ENCODE data around the gene GAREM2. TPM values are rescaled to one million over a fixed set of nuclear protein-coding genes. Genes with fewer than 3 reads are reported as not detected.

GAREM2 gene
- total and polyA plus RNA-seq, 4 donors, result 1.3 to 7.7 (median 3.8) TPM

GRCh38 chr2:26230806-26231205 lies 57.9 kb downstream of the GAREM2 start:
- Histone ChIP-seq H3K9me3 (ENCODE audit: control insufficient read depth, low read length) (no peaks in the 10 kb centered on the region), H3K36me3 (ENCODE audit: control insufficient read depth in 1 of 2, insufficient read depth in 2 of 2, low read length in 1 of 2) (peaks cover 7 to 9% of the 10 kb centered on the region in 2 donors), H3K4me3 (ENCODE audit: low read length in 2 of 2) (no peak overlapping the region), H3K4me1 (ENCODE audit: control insufficient read depth in 1 of 2, insufficient read depth in 2 of 2, low read length in 2 of 2) (no peaks in the 10 kb centered on the region), H3K27ac (ENCODE audit: low read depth in 1 of 2, low read length in 2 of 2) (no peak overlapping the region), H3K27me3 (ENCODE audit: control insufficient read depth in 1 of 2, insufficient read depth in 2 of 2, low read length in 1 of 2) (no peaks in the 10 kb centered on the region)
- intact Hi-C loops (cut with DNase I), result no loop called here
- DNase-seq (no peak), ATAC-seq (ENCODE audit: low FRiP score) (no peak)
- 97 to 100% methylated on average over 2 of the region's 2 CpGs for WGBS, 2 donors

- Histone ChIP-seq H3K9me3 (ENCODE audit: control insufficient read depth, low read length) (no peaks in the 10 kb centered on the region), H3K4me3 (ENCODE audit: low read length in 2 of 2) (no peak overlapping the region), H3K27me3 (ENCODE audit: control insufficient read depth in 1 of 2, insufficient read depth in 2 of 2, low read length in 1 of 2) (no peaks in the 10 kb centered on the region), H3K36me3 (ENCODE audit: control insufficient read depth in 1 of 2, insufficient read depth in 2 of 2, low read length in 1 of 2) (peaks cover 6 to 12% of the 10 kb centered on the region in 2 donors), H3K4me1 (ENCODE audit: control insufficient read depth in 1 of 2, insufficient read depth in 2 of 2, low read length in 2 of 2) (peaks cover 0 to 4% of the 10 kb centered on the region in 2 donors), H3K27ac (ENCODE audit: low read depth in 1 of 2, low read length in 2 of 2) (no peak overlapping the region)
- ATAC-seq (ENCODE audit: low FRiP score) (no peak), DNase-seq (no peak)
- 92 to 93% methylated on average over 9 of the region's 9 CpGs for WGBS, 2 donors
- intact Hi-C loops (cut with DNase I), result no loop called here
These were observed 62.2 kb downstream of the GAREM2 start for GRCh38 chr2:26235089-26235488.

GRCh38 chr2:26237868-26238267 lies 65.0 kb downstream of the GAREM2 start:
- 88 to 97% methylated on average over 1 of the region's 1 CpG for WGBS, 2 donors
- ATAC-seq (ENCODE audit: low FRiP score), result no peak
- intact Hi-C loops (cut with DNase I), result no loop called here
- H3K27me3 ChIP-seq (ENCODE audit: control insufficient read depth in 1 of 2, insufficient read depth in 2 of 2, low read length in 1 of 2), result no peaks in the 10 kb centered on the region
- peaks cover 6 to 9% of the 10 kb centered on the region in 2 donors for H3K36me3 ChIP-seq (ENCODE audit: control insufficient read depth in 1 of 2, insufficient read depth in 2 of 2, low read length in 1 of 2)
- no peak for DNase-seq
- H3K4me3 ChIP-seq (ENCODE audit: low read length in 2 of 2), result no peak overlapping the region
- H3K27ac ChIP-seq (ENCODE audit: low read depth in 1 of 2, low read length in 2 of 2), result no peak overlapping the region
- peaks cover 0 to 6% of the 10 kb centered on the region in 2 donors for H3K4me1 ChIP-seq (ENCODE audit: control insufficient read depth in 1 of 2, insufficient read depth in 2 of 2, low read length in 2 of 2)
- H3K9me3 ChIP-seq (ENCODE audit: control insufficient read depth, low read length), result no peaks in the 10 kb centered on the region

- DNase-seq (no peak), ATAC-seq (ENCODE audit: low FRiP score) (no peak)
- no peak overlapping the region for H3K27ac ChIP-seq (ENCODE audit: low read depth in 1 of 2, low read length in 2 of 2)
- H3K9me3 ChIP-seq (ENCODE audit: control insufficient read depth, low read length), result no peaks in the 10 kb centered on the region
- intact Hi-C loops (cut with DNase I), result no loop called here
- peaks cover 3 to 9% of the 10 kb centered on the region in 2 donors for H3K36me3 ChIP-seq (ENCODE audit: control insufficient read depth in 1 of 2, insufficient read depth in 2 of 2, low read length in 1 of 2)
- H3K4me1 ChIP-seq (ENCODE audit: control insufficient read depth in 1 of 2, insufficient read depth in 2 of 2, low read length in 2 of 2), result peaks cover 0 to 6% of the 10 kb centered on the region in 2 donors
- no peak overlapping the region for H3K4me3 ChIP-seq (ENCODE audit: low read length in 2 of 2)
- no peaks in the 10 kb centered on the region for H3K27me3 ChIP-seq (ENCODE audit: control insufficient read depth in 1 of 2, insufficient read depth in 2 of 2, low read length in 1 of 2)
- 90 to 92% methylated on average over 4 of the region's 4 CpGs for WGBS, 2 donors
These were observed 65.5 kb downstream of the GAREM2 start for GRCh38 chr2:26238311-26238958.

Other genes with a start within 250 kb of the GAREM2 start
- gene KIF3C, start 190.6 kb upstream of the GAREM2 start, total RNA-seq, result 10 to 100 TPM; 13.5 to 20.7 TPM
- 1 to 10 TPM; 5.5 to 6.4 TPM for gene KIF3C, start 190.6 kb upstream of the GAREM2 start, polyA plus RNA-seq
- gene RAB10, start 139.0 kb upstream of the GAREM2 start, total RNA-seq, result 10 to 100 TPM; 90.5 to 92.4 TPM
- 10 to 100 TPM; 45.8 to 47.6 TPM for gene RAB10, start 139.0 kb upstream of the GAREM2 start, polyA plus RNA-seq
- gene HADHA, start 71.5 kb downstream of the GAREM2 start, total RNA-seq, result 100 to 1,000 TPM; 102 to 109 TPM
- 10 to 100 TPM; 76.0 to 76.4 TPM for gene HADHA, start 71.5 kb downstream of the GAREM2 start, polyA plus RNA-seq
- 10 to 100 TPM; 88.1 to 95.7 TPM for gene HADHB, start 71.9 kb downstream of the GAREM2 start, total RNA-seq
- gene HADHB, start 71.9 kb downstream of the GAREM2 start, polyA plus RNA-seq, result 10 to 100 TPM; 83.1 to 84.5 TPM
- 10 to 100 TPM; 12.3 to 15.8 TPM for gene SELENOI, start 173.1 kb downstream of the GAREM2 start, total RNA-seq
- 1 to 10 TPM; 1.4 to 2.8 TPM for gene SELENOI, start 173.1 kb downstream of the GAREM2 start, polyA plus RNA-seq
- under 1 TPM in 1 of 2 donors, not detected in 1; 0.13 TPM for gene ADGRF3, start 173.7 kb downstream of the GAREM2 start, total RNA-seq
- gene ADGRF3, start 173.7 kb downstream of the GAREM2 start, polyA plus RNA-seq, result under 1 TPM in 1 of 2 donors, not detected in 1; 0.08 TPM
- gene DRC1, start 228.8 kb downstream of the GAREM2 start, total RNA-seq, result under 1 TPM in 1 of 2 donors, not detected in 1; 0.51 TPM
- not detected for gene DRC1, start 228.8 kb downstream of the GAREM2 start, polyA plus RNA-seq

All from aorta (tissue), 5 donors.